GM12878 (cell line): Measurements from ENCODE around the gene CRYBG3. TPM values are rescaled to one million over a fixed set of nuclear protein-coding genes. Genes with fewer than 3 reads are reported as not detected.

ENCODE experiments used
- ATAC-seq: fragments of 200-7000 bp; cut with Tn5 transposase; 3 replicates; pipeline ENCODE4 v1.9.1; 2020; ENCODE audit warnings: mild to moderate bottlenecking, moderate library complexity
- BruUV-seq: library from RNA; stranded (reverse); fragments of 400-500 nt; replicated peaks from 2 replicates; lab custom pipeline; 2021; lab: Mats Ljungman, UMichigan
- CTCF ChIA-PET: fragments of 300-600 bp; sonication (Branson Sonifier 250); formaldehyde crosslinking; extraction: SDS; loops from one replicate; lab custom pipeline; 2021; ENCODE audit warnings: inconsistent platforms; lab: Yijun Ruan, JAX
- POLR2A ChIA-PET: fragments of 350-600 bp; formaldehyde crosslinking; extraction: SDS; loops from one replicate; lab custom pipeline; 2021; ENCODE audit warnings: inconsistent platforms; lab: Charles Lee
- RAD21 ChIA-PET: fragments of 300-600 bp; sonication (Branson Sonifier 250); formaldehyde crosslinking; loops from one replicate; lab custom pipeline; 2023; ENCODE audit warnings: antibody characterized with exemption; ENCODE audit not compliant: unreplicated experiment; lab: Charles Lee
- SMC1A ChIA-PET: fragments of 300-600 bp; sonication (Branson Sonifier 250); formaldehyde crosslinking; loops from one replicate; lab custom pipeline; 2023; ENCODE audit not compliant: unreplicated experiment, uncharacterized antibody; lab: Charles Lee
- DNase-seq: peaks from one replicate; pipeline ENCODE4 v3.0.0-alpha.2; 2011; ENCODE audit warnings: low read depth, low spot score
- FAIRE-seq: peaks from 3 replicates; lab custom pipeline; 2011; peaks lifted over from hg19 to GRCh38; lab: Jason Lieb, UNC
- H2AFZ ChIP-seq: 2 replicates; pipeline ENCODE4 v1.6.0; 2011; ENCODE audit warnings: low read depth, low read length, control low read depth; ENCODE audit not compliant: control insufficient read depth
- H3K27ac ChIP-seq: 2 replicates; pipeline ENCODE4 v1.5.1; 2011; ENCODE audit warnings: control low read depth; ENCODE audit not compliant: control insufficient read depth, insufficient read depth
- H3K27me3 ChIP-seq, 2 experiments: replicated peaks in 1 of 2; 2 replicates each; pipeline versions ENCODE4 v1.6.0 to v1.6.1; 2011; ENCODE audit warnings: low read length in 1 of 2; ENCODE audit not compliant: control insufficient read depth in 2 of 2, insufficient read depth in 2 of 2
- H3K36me3 ChIP-seq, 2 experiments: 2 replicates each; pipeline ENCODE4 v1.5.1; 2011; ENCODE audit warnings: low read length in 1 of 2; ENCODE audit not compliant: control insufficient read depth in 2 of 2, insufficient read depth in 2 of 2
- H3K4me1 ChIP-seq: 2 replicates; pipeline ENCODE4 v1.6.1; 2011; ENCODE audit warnings: mild to moderate bottlenecking, low read length, moderate library complexity, mixed read lengths; ENCODE audit not compliant: control insufficient read depth, insufficient read depth
- H3K4me2 ChIP-seq: 2 replicates; pipeline ENCODE4 v1.6.0; 2011; ENCODE audit warnings: control low read depth; ENCODE audit not compliant: control insufficient read depth, insufficient read depth
- H3K4me3 ChIP-seq: fragments of 200-600 bp; sonication (generic); 2 replicates; pipeline ENCODE4 v1.5.1; 2016
- H3K79me2 ChIP-seq: 2 replicates; pipeline ENCODE4 v1.6.0; 2011; ENCODE audit warnings: low read length; ENCODE audit not compliant: control insufficient read depth, insufficient read depth
- H3K9ac ChIP-seq: 2 replicates; pipeline ENCODE4 v1.8.0; 2011; ENCODE audit warnings: low read length, control low read depth, mixed read lengths; ENCODE audit not compliant: control insufficient read depth, insufficient read depth
- H3K9me3 ChIP-seq: replicated peaks from 3 replicates; pipeline ENCODE4 v1.5.1; 2011; ENCODE audit warnings: mild to moderate bottlenecking, low read length; ENCODE audit not compliant: control insufficient read depth, insufficient read depth
- H4K20me1 ChIP-seq: 2 replicates; pipeline ENCODE4 v1.6.0; 2011; ENCODE audit not compliant: control insufficient read depth, insufficient read depth
- CTCF ChIP-seq, 3 experiments: IDR thresholded peaks in 2 of 3; conservative IDR thresholded peaks in 1 of 3; 2 replicates each; pipeline ENCODE4 v1.5.1; 2011; ENCODE audit warnings: low read depth in 3 of 3, low read length in 3 of 3, mild to moderate bottlenecking in 3 of 3, control low read depth in 2 of 3, moderate library complexity in 2 of 3, inconsistent platforms in 1 of 3, mixed read lengths in 1 of 3; ENCODE audit not compliant: control insufficient read depth in 2 of 3, insufficient read depth in 1 of 3; ENCODE audit errors: extremely low read depth in 1 of 3
- ZBTB33 ChIP-seq: fragments of 450-650 bp; IDR thresholded peaks from 2 replicates; pipeline ENCODE4 v1.6.1; 2017; ENCODE audit warnings: mild to moderate bottlenecking
- WGBS: methylation state at CpG from one replicate; pipeline ENCODE4 v1.1.6; 2016; ENCODE audit warnings: low lambda C conversion rate; ENCODE audit not compliant: insufficient replicate concordance, insufficient coverage; ENCODE audit errors: missing lambda C conversion rate; 5-methylcytosine and 5-hydroxymethylcytosine counted together
- in situ Hi-C: fragments of 300-500 bp; cut with MboI; formaldehyde crosslinking; loops from 9 replicates; pipeline ENCODE4 v1.14.3; 2018; ENCODE audit warnings: mixed read lengths
- intact Hi-C: fragments of 100-400 bp; cut with micrococcal nuclease; formaldehyde crosslinking; loops from one replicate; pipeline ENCODE4 v1.14.2; 2022; ENCODE audit not compliant: unreplicated experiment
- polyA plus RNA-seq, 11 experiments: library from polyadenylated mRNA; depleted of rRNA in 4 of 11; unstranded in 6 of 11; stranded (reverse) in 5 of 11; fragments of >200 nt; fragmentation: Nextera tagmentation in 4 of 11; fragmentation: Illumina TruSeq in 1 of 11; extraction: Ambion mirVana in 4 of 11; extraction: Trizol in 1 of 11; gene quantifications; 1 replicate in 1 of 11; 2 replicates in 10 of 11; pipeline versions ENCODE4 v1.2.1 to v1.2.3, GENCODE V29; 2011 to 2016; ENCODE audit warnings: inconsistent platforms in 2 of 11, missing spikeins in 2 of 11, low read depth in 1 of 11
- total RNA-seq, 4 experiments: library from RNA; depleted of rRNA in 3 of 4; stranded (reverse); fragments of >200 nt in 3 of 4; fragmentation: Illumina TruSeq in 1 of 4; extraction: Trizol in 1 of 4; gene quantifications; 2 replicates each; pipeline versions ENCODE4 v1.2.1 to v1.2.3, GENCODE V29; 2013 to 2021

Gene CRYBG3
- total and polyA plus RNA-seq, 10 of the 15 experiments (the other 5 are each of a cell fraction or from before 2014, with no cell fraction given) = 0.11 to 5.4 (median 1.6) TPM

- Histone ChIP-seq H2AFZ (no peak overlapping the region), H3K36me3 (peaks cover 0 to 9% of the 10 kb centered on the region in 2 experiments; a peak in 1 of 4 replicates), H3K4me1 (no peaks in the 10 kb centered on the region), H4K20me1 (no peaks in the 10 kb centered on the region), H3K9ac (no peak overlapping the region), H3K27ac (no peak overlapping the region), H3K4me2 (no peak overlapping the region), H3K9me3 (no peaks in the 10 kb centered on the region), H3K4me3 (no peak overlapping the region), H3K79me2 (peaks cover 53% of the 10 kb centered on the region), H3K27me3 (no peaks in the 10 kb centered on the region)
- SMC1A ChIA-PET = interaction anchor here (0.7 to 2.0 kb wide), 4 partner anchors 8 to 162 kb away, joined by 3 to 5 read pairs (median 4); no protein-coding TSS in a partner anchor
- WGBS = over 99% methylated on average over 8 of the region's 8 CpGs
- POLR2A ChIA-PET = no interaction called here
- CTCF ChIA-PET = interaction anchor here (0.7 to 1.2 kb wide), 2 partner anchors 54 to 150 kb away, joined by 3 to 5 read pairs; no protein-coding TSS in a partner anchor
- intact Hi-C loops (no loop called here), in situ Hi-C loops (no loop called here)
- no peak for ATAC-seq
- no peak for TF ChIP-seq ZBTB33
- TF ChIP-seq CTCF (IDR thresholded peaks at IDR 0.05 in 2 of 3, conservative IDR thresholded peaks at IDR 0.05 in 1 of 3; ENCODE audit: control insufficient read depth in 2 of 3, extremely low read depth in 1 of 3, insufficient read depth in 1 of 3, low read depth in 3 of 3, low read length in 3 of 3) = 0 out of 6 replicates have a peak, but pooled peaks of 1 of the 3 experiments have one; percentile 8
- FAIRE-seq = no peak
- no peak for DNase-seq
- RAD21 ChIA-PET = interaction anchor here (0.6 kb wide), 1 partner anchor 377 kb away, joined by 3 read pairs; no protein-coding TSS in a partner anchor
- no TSS peak for BruUV-seq
These were observed 146.2 kb downstream of the CRYBG3 start for GRCh38 chr3:97967966-97968365.
